GM06990 (cell line): ENCODE measurements around the gene ABT1.

Source experiments
- DNase-seq: peaks from one replicate; pipeline ENCODE4 v3.0.0-alpha.2; 2011; ENCODE audit not compliant: insufficient read length; ENCODE audit errors: extremely low read depth
- H3K27me3 ChIP-seq: replicated peaks from 2 replicates; pipeline ENCODE4 v1.6.0; 2011; ENCODE audit warnings: low read length; ENCODE audit not compliant: control insufficient read depth, insufficient read depth
- H3K36me3 ChIP-seq: 2 replicates; pipeline ENCODE4 v1.5.1; 2011; ENCODE audit warnings: low read length; ENCODE audit not compliant: control insufficient read depth, insufficient read depth
- H3K4me3 ChIP-seq: replicated peaks from 2 replicates; pipeline ENCODE4 v1.5.1; 2011; ENCODE audit warnings: low read depth, mild to moderate bottlenecking, control low read depth, low read length
- CTCF ChIP-seq: IDR thresholded peaks from 2 replicates; pipeline ENCODE4 v1.5.1; 2011; ENCODE audit warnings: low read length, control low read depth, mild to moderate bottlenecking, inconsistent platforms; ENCODE audit not compliant: insufficient read depth, poor library complexity, severe bottlenecking

ABT1 gene

DNA sequence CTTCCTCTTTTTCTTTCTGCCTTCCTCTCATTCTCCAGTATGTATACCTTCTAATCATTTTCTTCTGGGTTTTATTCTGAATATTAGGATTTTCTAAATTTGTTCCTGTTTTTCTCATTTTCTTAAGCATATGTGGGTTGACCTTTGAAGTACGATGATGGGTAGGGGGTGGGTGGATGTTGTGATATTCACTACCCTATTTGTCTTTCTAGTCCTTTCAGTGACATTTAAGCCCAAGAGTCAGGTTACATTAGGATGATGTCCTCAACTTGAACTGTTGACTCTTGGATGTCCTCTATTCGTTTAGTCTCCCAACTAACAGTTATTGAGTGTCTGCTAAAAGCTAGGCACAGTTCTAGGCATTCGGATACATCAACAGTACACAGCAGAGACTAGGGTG lies 7.3 kb downstream of the ABT1 start:
- no peak for DNase-seq
- Histone ChIP-seq H3K27me3 (no peaks in the 10 kb centered on the region), H3K4me3 (no peak overlapping the region), H3K36me3 (no peaks in the 10 kb centered on the region; the same call in 1 of the 2 replicates)
- no peak for TF ChIP-seq CTCF

DNA sequence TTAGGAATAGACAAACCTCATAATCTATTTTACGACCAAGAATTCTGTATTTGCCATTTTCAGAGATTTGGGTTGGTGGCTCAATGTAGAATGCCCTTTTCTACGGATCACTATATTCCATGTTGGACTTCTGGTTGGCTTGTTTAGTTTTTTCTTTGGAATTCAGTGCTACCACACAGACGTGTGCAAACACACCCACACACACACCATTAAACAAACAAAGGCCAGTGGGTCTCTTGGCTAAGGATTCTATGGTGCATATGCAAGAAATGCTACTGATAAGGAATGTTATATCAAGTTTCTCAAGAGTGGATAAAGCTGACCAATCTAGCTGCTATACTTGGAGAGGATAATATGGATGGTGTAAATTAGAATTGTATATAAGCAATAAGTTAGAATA lies 8.0 kb downstream of the ABT1 start:
- H3K27me3 ChIP-seq, result no peaks in the 10 kb centered on the region
- no peaks in the 10 kb centered on the region for H3K36me3 ChIP-seq
- no peak overlapping the region for H3K4me3 ChIP-seq
- no peak for TF ChIP-seq CTCF
- DNase-seq, result no peak

DNA sequence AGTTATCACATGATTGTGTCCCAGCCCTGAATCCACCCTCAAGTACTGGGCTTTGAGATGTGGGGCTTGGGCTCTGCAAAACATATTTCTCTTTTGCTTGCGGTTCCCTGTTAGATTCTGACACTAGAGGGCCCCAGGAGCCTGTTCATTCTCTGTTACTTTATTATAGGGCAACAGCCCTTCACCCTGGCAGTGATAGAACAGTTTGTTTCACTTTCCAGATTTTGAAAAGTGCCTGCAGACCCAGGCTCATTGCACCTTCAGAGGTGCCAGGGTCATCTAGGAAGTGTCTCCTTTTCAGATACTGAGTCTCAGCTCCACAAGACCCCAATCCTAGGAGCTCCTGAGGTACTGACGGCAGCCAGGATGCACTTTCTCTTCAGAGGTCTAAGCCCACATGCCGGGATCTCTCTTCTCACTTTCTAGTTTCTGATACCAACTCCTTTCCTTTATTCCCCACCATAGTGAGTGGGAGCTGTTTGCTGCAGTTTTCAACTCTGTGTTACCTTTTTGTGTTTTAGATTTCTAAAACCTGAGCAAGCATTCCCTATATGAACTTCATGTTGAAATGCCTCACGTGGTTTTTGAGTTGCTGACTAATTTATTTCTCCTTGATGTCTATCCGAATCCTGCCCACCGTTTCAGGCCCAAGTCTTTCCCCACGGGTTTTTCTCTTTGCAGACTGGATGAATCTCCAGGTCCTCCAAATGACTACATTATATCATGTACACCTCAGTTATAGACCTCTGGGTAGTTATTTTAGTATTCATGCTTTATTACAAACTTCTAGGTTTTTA lies 10.9 kb downstream of the ABT1 start:
- DNase-seq, result peak; percentile 33
- Histone ChIP-seq H3K4me3 (peak overlapping the region; percentile 30; the same call in 1 of the 2 replicates), H3K36me3 (no peaks in the 10 kb centered on the region), H3K27me3 (no peaks in the 10 kb centered on the region)
- TF ChIP-seq CTCF, result peak; percentile 79

DNA sequence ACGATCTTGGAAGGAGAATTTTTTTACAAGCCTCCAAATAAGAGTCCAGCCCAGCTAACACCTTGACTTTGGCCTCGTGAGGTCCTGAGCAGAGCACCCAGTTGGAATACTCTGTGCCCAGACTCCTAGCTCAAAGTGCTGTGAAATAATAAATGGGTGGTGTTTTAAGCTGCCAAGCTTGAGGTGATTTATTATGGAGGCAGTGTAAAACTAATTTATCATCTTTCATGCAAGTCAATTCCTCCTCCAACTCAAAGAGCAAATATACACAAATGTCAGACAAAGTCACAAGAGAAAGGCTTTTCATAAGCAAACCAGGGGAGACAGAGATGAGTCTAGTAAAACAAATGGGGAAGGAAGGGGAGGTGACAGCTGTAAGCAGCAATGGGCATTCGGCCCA lies 12.7 kb downstream of the ABT1 start:
- DNase-seq, result no peak
- no peaks in the 10 kb centered on the region for H3K36me3 ChIP-seq
- TF ChIP-seq CTCF, result no peak
- H3K4me3 ChIP-seq, result no peak overlapping the region
- no peaks in the 10 kb centered on the region for H3K27me3 ChIP-seq

DNA sequence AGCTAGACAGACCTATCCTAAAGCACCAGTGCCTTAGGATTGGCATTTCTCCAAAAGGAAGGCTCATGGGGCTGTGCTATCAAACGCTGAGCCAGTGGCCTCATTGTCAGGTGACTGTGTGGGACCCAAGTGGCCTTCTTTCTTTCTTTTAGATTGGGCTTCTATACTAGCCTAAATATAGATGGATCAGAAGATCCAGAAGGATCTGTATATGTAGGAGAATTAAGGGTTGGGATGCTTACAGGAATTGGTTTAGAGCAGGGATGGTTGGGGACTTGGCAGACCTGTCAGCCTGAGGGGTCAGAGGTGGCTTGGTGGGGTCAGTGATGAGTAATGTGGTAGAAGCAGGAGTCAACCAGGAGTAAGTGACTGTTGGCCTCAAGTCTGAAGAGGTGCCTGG lies 14.8 kb downstream of the ABT1 start:
- Histone ChIP-seq H3K36me3 (no peaks in the 10 kb centered on the region), H3K27me3 (no peaks in the 10 kb centered on the region)
- DNase-seq, result no peak

More for the DNA sequence above, 14.8 kb downstream of the ABT1 start:
- TF ChIP-seq CTCF, result no peak
- no peak overlapping the region for H3K4me3 ChIP-seq
